H1 (cell line): Measurements from ENCODE around the gene SP8. TPM values are rescaled to one million over a fixed set of nuclear protein-coding genes. Genes with fewer than 3 reads are reported as not detected.

Source experiments
- FOSL1 ChIP-seq: IDR thresholded peaks from 2 replicates; pipeline ENCODE4 v1.6.1; 2011; ENCODE audit warnings: mild to moderate bottlenecking, low read depth, low read length, moderate library complexity; ENCODE audit not compliant: insufficient read depth
- POU5F1 ChIP-seq: IDR thresholded peaks from 2 replicates; pipeline ENCODE4 v1.6.1; 2011; ENCODE audit warnings: low read depth, mild to moderate bottlenecking, low read length, moderate library complexity
- polyA plus RNA-seq, 7 experiments: library from polyadenylated mRNA; depleted of rRNA in 3 of 7; stranded (reverse) in 5 of 7; unstranded in 2 of 7; fragments of >200 nt in 5 of 7; fragments of 200-250 nt in 2 of 7; gene quantifications; 1 replicate in 5 of 7; 2 replicates in 1 of 7; 4 replicates in 1 of 7; pipeline versions ENCODE4 v1.2.1 to v1.2.3, GENCODE V29; 2011 to 2013; ENCODE audit warnings: missing spikeins in 2 of 7, mixed read lengths in 2 of 7
- total RNA-seq: library from RNA; stranded (reverse); fragmentation: NEBNext Ultra II Directional; extraction: Animal tissue kit (Norgen Biotek cat#: 25700); gene quantifications from 2 replicates; pipeline ENCODE4 v1.2.1, GENCODE V29; 2021

SP8 gene
- total and polyA plus RNA-seq, 2 of the 8 experiments (the other 6 are each of a cell fraction or from before 2014, with no cell fraction given) = 11.3 to 12.0 TPM

DNA sequence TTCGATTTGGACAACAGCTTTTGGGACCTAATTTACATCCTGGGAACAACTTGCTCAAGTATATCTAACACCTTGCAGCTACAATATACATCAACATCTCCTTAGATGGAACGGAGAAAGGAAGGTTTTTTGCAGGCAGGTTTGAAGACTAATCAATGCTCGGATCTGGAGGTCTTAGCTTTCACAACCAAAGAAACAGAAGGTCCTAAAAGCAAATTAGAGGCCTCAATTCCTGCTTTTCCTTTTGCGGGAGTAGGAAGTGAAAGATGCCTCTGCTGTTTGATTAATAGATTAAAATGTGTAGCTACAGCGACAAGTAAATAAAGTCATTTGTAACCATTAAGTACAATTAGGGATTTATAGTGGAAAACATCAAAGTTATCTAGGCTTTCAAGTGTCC, 3.7 kb upstream of the SP8 start (continued):
- TF ChIP-seq POU5F1 = no peak
- TF ChIP-seq FOSL1 = no peak
